GM12892 (cell line): Measurements from ENCODE around the gene PTPRQ.

Experiments
- POLR2A ChIP-seq: IDR thresholded peaks from 2 replicates; pipeline ENCODE4 v1.6.1; 2011; ENCODE audit warnings: low read depth, low read length, control low read depth
- POLR2AphosphoS5 ChIP-seq: IDR thresholded peaks from 2 replicates; pipeline ENCODE4 v1.6.1; 2011; ENCODE audit warnings: low read depth, low read length, control low read depth

- TF ChIP-seq POLR2A (no peak), POLR2AphosphoS5 (no peak)
Observed at GRCh38 chr12:80714055-80714454, 270.0 kb downstream of the PTPRQ start.
